Mucosa of stomach (tissue), 1 donor: ENCODE results near the gene CAMTA1.

ENCODE experiments used
- H3K27me3 ChIP-seq: one replicate; pipeline ENCODE4 v1.7.0; 2013; ENCODE audit warnings: mild to moderate bottlenecking, low read length; ENCODE audit not compliant: control insufficient read depth, insufficient read depth
- H3K36me3 ChIP-seq: one replicate; pipeline ENCODE4 v1.7.0; 2013; ENCODE audit warnings: low read length; ENCODE audit not compliant: control insufficient read depth, insufficient read depth
- H3K4me1 ChIP-seq: one replicate; pipeline ENCODE4 v1.7.0; 2013; ENCODE audit warnings: mild to moderate bottlenecking, low read length; ENCODE audit not compliant: control insufficient read depth, insufficient read depth
- H3K4me3 ChIP-seq: one replicate; pipeline ENCODE4 v1.7.0; 2013; ENCODE audit warnings: low read length
- H3K9ac ChIP-seq: one replicate; pipeline ENCODE4 v1.7.0; 2013; ENCODE audit warnings: mild to moderate bottlenecking, low read length, moderate library complexity
- H3K9me3 ChIP-seq: one replicate; pipeline ENCODE4 v1.7.0; 2013; ENCODE audit warnings: mild to moderate bottlenecking, low read length, moderate library complexity; ENCODE audit not compliant: control insufficient read depth
- donor health status: Pancreatic carcinoma.

Gene CAMTA1

DNA sequence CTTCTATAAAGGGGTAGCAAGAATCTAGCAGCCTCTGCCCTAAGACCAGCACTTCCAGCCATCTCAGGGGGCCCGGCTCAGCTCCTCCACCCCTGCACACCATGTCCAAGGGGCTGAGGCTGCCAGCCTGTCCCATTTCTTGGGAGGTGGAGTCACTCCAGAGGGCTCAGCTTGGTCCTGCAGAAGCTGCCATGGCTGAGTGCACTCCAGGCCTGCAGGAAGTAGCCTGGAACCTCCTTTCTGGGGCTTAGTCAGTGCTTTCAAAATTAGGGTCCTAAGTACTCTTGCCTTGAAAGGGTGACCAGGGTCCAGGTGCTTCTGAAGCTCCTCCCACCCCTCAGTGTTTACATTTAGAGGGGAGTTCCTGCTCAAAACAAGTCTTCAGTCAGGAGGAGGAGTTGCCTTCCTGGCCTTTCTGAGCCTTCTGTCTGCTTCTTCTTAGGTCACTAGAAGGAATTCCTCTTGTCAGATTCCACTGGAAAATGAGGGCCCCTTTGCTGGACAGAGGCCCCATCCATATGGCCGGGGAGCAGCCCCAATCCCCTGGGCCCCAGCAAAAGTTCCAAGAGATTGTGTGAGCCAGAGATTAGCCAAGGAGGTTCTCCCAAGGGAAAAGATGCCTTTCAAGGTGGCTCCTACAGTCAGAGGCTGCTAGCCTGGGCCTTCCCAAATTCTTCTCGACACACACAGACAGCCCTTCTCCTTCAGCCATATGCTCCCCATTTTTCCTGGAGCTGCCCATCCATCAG, 857.7 kb downstream of the CAMTA1 start:
- Histone ChIP-seq H3K4me1 (peaks cover 17% of the 10 kb centered on the region), H3K27me3 (no peaks in the 10 kb centered on the region), H3K4me3 (no peak overlapping the region), H3K9ac (no peak overlapping the region), H3K9me3 (no peaks in the 10 kb centered on the region), H3K36me3 (no peaks in the 10 kb centered on the region)

DNA sequence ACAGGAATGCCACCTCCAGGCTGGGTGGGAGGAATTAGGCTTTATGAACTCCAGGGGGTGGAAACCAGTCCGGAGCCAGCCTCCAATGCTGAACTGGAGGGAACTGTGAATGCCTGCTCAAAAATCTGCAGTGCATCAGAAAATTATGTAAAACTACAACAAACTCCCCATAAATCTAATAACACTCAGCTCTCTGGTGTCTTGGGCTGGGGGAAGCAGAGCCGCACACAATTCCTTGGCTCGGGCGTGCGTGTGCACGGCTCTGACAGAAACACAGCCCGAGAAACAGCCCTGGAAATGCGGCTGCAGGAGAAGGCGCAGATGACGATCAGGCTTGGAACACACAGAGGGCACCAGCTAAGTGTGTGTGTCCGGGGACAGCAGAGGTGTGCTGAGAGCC, 858.3 kb downstream of the CAMTA1 start:
- no peaks in the 10 kb centered on the region for H3K36me3 ChIP-seq
- H3K4me1 ChIP-seq, result peaks cover 17% of the 10 kb centered on the region
- H3K4me3 ChIP-seq, result no peak overlapping the region
- H3K27me3 ChIP-seq, result no peaks in the 10 kb centered on the region
- H3K9me3 ChIP-seq, result no peaks in the 10 kb centered on the region
- H3K9ac ChIP-seq, result no peak overlapping the region

DNA sequence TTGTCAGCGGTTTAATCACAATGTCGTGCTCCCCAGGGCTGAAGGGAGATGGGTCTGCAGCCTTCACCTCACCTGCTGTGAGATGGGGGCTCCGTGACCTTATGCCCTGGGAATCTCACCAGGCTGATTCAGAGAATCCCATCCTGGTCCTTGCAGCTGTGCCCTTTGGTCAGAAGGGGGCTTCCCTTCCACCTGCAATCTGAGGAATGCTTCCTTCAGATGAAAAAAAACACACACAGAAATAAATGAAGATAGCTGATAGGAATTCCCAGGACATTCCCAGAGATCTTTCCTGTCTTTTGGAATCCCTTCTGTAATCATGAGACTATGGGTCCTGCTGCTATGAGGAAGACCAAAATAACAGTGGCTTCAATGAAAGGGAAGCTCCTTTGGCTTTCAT, 858.8 kb downstream of the CAMTA1 start:
- Histone ChIP-seq H3K36me3 (no peaks in the 10 kb centered on the region), H3K4me1 (peaks cover 17% of the 10 kb centered on the region), H3K9me3 (no peaks in the 10 kb centered on the region), H3K9ac (no peak overlapping the region), H3K4me3 (no peak overlapping the region), H3K27me3 (no peaks in the 10 kb centered on the region)

DNA sequence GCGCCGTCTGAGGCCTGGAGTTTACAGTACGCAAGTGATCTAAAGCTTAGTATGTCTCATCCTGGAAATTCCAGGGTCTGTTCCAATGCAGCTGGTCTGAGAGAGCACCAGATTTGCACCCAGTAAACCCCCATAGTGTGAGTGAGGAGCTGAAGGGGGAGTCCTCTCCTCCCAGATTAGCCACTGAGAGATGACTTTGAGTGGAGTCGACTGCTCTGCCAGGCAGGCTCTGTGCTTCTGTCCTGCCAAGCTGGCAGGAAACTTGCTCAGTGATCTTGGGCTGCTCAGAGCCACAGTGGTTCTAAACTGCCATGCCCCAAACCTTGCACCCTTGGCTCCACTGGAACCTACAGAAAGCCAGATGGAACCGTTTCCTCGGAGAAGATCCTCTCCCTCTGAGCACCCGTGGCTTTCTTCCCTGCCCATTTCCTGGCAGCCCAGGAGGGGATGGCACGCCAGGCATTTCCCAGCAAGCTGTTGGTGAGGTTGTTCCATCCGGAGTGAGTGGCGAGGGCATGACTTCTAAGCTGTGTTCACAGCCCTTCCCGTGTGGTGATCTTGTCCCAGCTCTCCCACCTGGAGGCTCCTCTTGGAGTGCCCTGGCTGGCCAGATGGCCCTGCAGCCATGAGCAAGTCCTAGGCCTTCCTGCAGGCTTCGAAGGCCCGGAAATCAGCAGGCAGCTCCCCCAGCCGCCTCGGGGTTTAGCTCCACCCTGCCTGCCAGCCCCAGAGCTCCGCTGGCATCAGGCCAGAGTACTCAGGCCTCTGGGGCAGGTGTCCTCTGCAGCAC, 859.9 kb downstream of the CAMTA1 start:
- peaks cover 17% of the 10 kb centered on the region for H3K4me1 ChIP-seq
- peaks cover 4% of the 10 kb centered on the region for H3K27me3 ChIP-seq
- H3K9ac ChIP-seq, result no peak overlapping the region

DNA sequence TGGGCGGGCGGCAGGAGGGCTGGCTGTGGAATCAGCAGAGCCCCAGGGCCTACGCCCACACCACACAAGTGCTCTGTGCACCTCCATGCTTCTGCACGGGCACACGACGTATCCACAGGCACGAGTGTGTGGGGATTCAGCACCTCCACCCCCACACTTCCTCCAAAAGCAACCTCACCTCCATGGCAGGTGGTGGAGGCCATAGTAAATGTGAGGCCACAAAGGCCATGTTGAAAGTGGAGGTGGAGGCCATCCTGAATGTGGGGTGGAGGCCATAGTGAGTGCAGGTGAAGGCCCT, 860.4 kb downstream of the CAMTA1 start:
- H3K27me3 ChIP-seq, result peaks cover 4% of the 10 kb centered on the region
- peaks cover 17% of the 10 kb centered on the region for H3K4me1 ChIP-seq
- no peak overlapping the region for H3K9ac ChIP-seq
- H3K36me3 ChIP-seq, result no peaks in the 10 kb centered on the region
- no peak overlapping the region for H3K4me3 ChIP-seq
- no peaks in the 10 kb centered on the region for H3K9me3 ChIP-seq

More for the DNA sequence above, 859.9 kb downstream of the CAMTA1 start:
- Histone ChIP-seq H3K4me3 (no peak overlapping the region), H3K36me3 (no peaks in the 10 kb centered on the region), H3K9me3 (no peaks in the 10 kb centered on the region)

DNA sequence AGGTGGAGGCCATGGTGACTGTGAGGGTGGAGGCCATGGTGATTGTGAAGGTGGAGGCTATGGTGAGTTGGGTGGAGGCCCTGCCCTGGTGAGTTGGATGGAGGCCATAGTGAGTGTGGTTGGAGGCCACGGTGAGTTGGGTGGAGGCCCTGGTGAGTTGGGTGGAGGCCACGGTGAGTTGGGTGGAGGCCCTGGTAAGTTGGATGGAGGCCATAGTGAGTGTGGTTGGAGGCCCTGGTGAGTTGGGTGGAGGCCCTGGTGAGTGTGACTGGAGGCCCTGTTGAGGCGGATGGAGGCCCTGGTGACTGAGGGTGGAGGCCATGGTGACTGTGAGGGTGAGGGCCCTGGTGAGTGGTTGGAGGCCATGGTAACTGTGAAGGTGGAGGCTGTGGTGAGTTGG, 860.9 kb downstream of the CAMTA1 start:
- H3K4me1 ChIP-seq, result peaks cover 17% of the 10 kb centered on the region
- peaks cover 8% of the 10 kb centered on the region for H3K27me3 ChIP-seq
- no peak overlapping the region for H3K9ac ChIP-seq
- no peak overlapping the region for H3K4me3 ChIP-seq
- no peaks in the 10 kb centered on the region for H3K36me3 ChIP-seq
- H3K9me3 ChIP-seq, result no peaks in the 10 kb centered on the region

DNA sequence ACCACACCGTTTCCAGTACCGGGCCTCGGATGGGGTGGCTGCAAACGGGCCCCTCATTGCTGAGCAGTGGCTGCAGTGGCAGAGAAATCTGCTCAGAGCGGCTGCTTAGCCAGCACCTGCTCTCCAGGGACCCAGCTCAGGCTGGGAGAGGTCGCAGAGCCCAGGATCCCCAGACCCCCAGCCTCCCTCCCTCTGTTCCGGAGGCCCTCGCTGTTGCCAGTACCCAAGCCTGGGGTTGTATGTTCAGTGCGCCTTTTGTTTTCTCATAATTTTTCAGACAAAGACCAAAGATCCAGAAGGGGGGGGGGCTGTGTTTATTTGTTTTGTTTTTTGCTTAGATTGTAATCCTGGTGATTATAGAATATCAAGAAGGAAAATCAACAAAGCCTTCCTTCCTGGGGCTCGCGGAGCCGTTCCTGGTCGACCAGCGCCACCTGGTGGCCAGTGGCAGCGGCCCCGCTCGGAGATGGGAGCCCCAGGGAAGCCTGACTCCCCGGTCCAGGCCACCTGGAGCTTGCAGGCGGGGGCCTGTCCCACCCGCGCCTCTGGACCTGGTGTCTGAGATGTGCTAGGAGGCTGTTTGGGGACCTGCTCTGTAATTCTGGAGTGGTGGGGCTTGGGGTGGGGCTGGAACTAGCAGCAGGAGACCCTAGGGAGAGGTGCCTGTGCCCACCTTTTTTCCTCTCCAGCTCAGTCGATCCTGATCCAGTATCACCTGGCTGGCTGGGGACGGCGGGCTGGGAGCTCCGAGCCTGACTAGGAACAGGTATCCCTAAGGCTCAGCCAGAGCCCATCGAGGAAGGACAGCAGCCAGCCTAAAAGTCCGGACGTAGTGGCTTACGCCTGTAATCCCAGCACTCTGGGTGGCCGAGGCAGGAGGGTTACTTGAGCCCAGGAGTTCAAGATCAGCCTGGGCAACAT, 862.0 kb downstream of the CAMTA1 start:
- Histone ChIP-seq H3K4me3 (no peak overlapping the region), H3K27me3 (peaks cover 12% of the 10 kb centered on the region), H3K9ac (no peak overlapping the region), H3K9me3 (no peaks in the 10 kb centered on the region), H3K36me3 (no peaks in the 10 kb centered on the region), H3K4me1 (peaks cover 17% of the 10 kb centered on the region)

DNA sequence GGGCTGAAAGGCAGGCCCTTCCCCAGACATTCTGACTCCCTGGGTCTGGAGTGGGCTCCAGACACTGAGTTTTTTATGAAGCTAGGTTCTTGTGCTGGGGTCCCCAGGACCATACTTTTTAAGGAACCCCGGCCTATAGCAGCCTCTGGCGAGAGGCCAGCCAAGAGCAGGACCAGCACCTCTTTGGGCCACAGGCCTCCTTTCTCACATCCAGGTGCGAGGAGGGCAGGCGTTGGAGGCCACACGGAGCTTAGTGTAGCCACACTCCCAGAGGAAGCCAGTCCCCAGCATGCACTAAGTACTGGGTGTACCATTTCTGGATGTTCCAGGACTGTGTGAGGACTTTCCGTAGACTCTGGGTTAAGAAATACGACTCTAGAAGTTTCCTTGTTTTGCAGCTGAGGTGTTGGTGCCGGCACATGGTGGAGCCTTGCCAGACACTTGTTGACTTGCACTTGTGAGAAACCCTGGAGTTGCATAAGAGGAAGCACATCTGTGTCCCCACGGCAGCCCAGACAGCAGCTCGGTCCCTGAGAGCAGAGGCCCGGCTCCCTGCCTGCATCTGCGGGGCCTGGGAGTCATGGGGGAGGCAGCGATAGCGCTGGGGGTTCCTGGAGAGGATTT, 863.6 kb downstream of the CAMTA1 start:
- no peak overlapping the region for H3K4me3 ChIP-seq
- H3K9ac ChIP-seq, result no peak overlapping the region
- H3K9me3 ChIP-seq, result no peaks in the 10 kb centered on the region
- H3K4me1 ChIP-seq, result peaks cover 17% of the 10 kb centered on the region
- peaks cover 12% of the 10 kb centered on the region for H3K27me3 ChIP-seq
- no peaks in the 10 kb centered on the region for H3K36me3 ChIP-seq

DNA sequence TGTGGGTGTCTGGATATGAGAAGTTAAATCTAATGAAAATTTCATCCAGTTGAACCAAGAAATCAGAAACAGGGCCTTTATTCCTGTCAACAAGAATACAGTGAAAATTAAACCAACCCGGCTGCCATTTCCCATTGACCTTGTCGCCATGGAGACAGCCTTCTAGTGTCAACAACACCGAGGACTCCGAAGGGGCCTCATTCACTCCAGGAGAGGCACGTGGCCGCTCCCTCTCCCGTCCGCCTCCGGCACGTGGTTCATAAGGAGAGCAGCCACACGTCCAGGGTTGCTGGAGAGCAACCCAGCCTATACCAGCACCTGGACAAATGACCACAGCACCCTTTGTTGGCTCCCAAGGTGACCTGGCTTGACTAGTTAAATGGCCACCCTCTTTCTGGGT, 865.5 kb downstream of the CAMTA1 start:
- H3K9ac ChIP-seq, result no peak overlapping the region
- no peaks in the 10 kb centered on the region for H3K36me3 ChIP-seq
- no peak overlapping the region for H3K4me3 ChIP-seq
- peaks cover 12% of the 10 kb centered on the region for H3K27me3 ChIP-seq
- H3K4me1 ChIP-seq, result peaks cover 14% of the 10 kb centered on the region
- no peaks in the 10 kb centered on the region for H3K9me3 ChIP-seq

DNA sequence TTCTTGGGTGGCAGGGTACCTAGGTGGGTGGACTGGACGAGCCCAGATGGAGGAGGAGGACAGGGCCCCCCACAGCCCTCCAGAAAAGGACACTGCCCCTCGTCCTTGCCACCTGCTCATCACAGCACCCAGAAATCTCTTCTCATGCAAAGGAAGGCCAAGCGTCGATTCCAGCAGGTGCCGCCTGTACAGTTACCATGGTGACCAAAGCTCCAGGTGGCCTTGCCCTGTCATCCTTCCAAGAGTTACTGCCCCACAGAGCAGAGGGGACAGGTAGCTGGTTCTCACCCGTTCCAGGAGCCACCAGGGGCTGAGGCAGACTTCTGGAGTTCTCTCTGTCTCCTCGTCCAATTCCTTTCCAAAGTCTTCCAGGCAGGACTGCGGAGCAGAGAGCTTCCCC, 865.9 kb downstream of the CAMTA1 start:
- Histone ChIP-seq H3K36me3 (no peaks in the 10 kb centered on the region), H3K9me3 (no peaks in the 10 kb centered on the region), H3K27me3 (peaks cover 12% of the 10 kb centered on the region), H3K4me1 (peaks cover 10% of the 10 kb centered on the region), H3K9ac (no peak overlapping the region), H3K4me3 (no peak overlapping the region)

DNA sequence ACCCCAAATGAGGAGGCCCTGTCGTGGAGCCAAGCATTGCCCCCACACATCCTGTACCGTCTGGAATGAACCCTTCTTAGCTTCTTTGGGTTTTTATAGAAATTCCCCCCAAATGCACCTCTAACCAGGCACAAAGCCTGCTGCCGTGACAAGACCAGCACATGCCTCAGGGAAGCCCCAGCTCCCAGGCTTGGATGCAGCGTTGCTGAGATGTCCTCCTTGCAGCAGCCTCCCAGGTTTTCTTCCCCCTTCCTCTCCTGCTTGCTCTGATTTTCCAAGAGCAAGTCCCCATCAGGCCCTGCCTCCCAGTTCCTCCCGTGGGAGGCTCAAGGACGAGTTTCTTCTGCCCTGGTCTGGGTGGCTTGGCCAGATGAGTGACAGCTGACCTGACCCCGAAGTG, 866.8 kb downstream of the CAMTA1 start:
- peaks cover 2% of the 10 kb centered on the region for H3K4me1 ChIP-seq
- no peak overlapping the region for H3K4me3 ChIP-seq
- H3K36me3 ChIP-seq, result no peaks in the 10 kb centered on the region
- peaks cover 12% of the 10 kb centered on the region for H3K27me3 ChIP-seq
- H3K9me3 ChIP-seq, result no peaks in the 10 kb centered on the region
- H3K9ac ChIP-seq, result no peak overlapping the region
